Measurements from ENCODE around the gene VPS11. TPM values are rescaled to one million over a fixed set of nuclear protein-coding genes. Genes with fewer than 3 reads are reported as not detected.

VPS11 gene
- total and polyA plus RNA-seq, 5 experiments from 2014 or later: 43.2 to 68.0 (median 58.4) TPM

GRCh38 chr11:119085437-119085847, 17.8 kb downstream of the VPS11 start:
- DNase-seq (peak in 2 of 10 donors; percentile 27), ATAC-seq (peak in 1 of 2 donors; percentile 9)
- Mint-ChIP-seq H3K4me3 (peak overlapping the region; percentile 87 to 97 (median 94)), H3K9me3 (no peaks in the 10 kb centered on the region), H3K36me3 (peaks cover 0 to 21% (median 7%) of the 10 kb centered on the region in 3 donors), H3K27me3 (no peaks in the 10 kb centered on the region), H3K4me1 (peaks cover 5 to 34% (median 25%) of the 10 kb centered on the region in 4 donors), H3K27ac (peak overlapping the region; percentile 90 to 97 (median 96))
- POLR2A ChIA-PET: interaction anchor here (0.6 to 3.3 kb wide), 24 partner anchors 9 to 1150 kb away, joined by 3 to 41 read pairs (median 5); partner anchors contain the start of genes C2CD2L, CENATAC, DPAGT1 and HINFP

GRCh38 chr11:119087123-119087522, 19.5 kb downstream of the VPS11 start:
- Mint-ChIP-seq H3K4me1 (peaks cover 5 to 36% (median 25%) of the 10 kb centered on the region in 4 donors), H3K4me3 (peak overlapping the region in 2 of 10 donors; percentile 32 to 33)
- DNase-seq: no peak

GRCh38 chr11:119087747-119088241, 20.2 kb downstream of the VPS11 start:
- H3K4me1 Mint-ChIP-seq: peaks cover 8 to 43% (median 27%) of the 10 kb centered on the region in 4 donors
- H3K36me3 Mint-ChIP-seq: peaks cover 0 to 6% (median 4%) of the 10 kb centered on the region in 3 donors
- no peaks in the 10 kb centered on the region for H3K9me3 Mint-ChIP-seq
- POLR2A ChIA-PET: interaction anchor here (0.5 to 1.0 kb wide), 2 partner anchors 20 to 82 kb away, joined by 3 read pairs; no protein-coding TSS in a partner anchor
- no peaks in the 10 kb centered on the region for H3K27me3 Mint-ChIP-seq
- peak overlapping the region in 2 of 10 donors; percentile 27 to 79 for H3K27ac Mint-ChIP-seq
- ATAC-seq (no peak), DNase-seq (no peak)
- no peak overlapping the region for H3K4me3 Mint-ChIP-seq

More at GRCh38 chr11:119087123-119087522, 19.5 kb downstream of the VPS11 start:
- Mint-ChIP-seq H3K27me3 (no peaks in the 10 kb centered on the region), H3K27ac (peak overlapping the region in 1 of 10 donors; percentile 55), H3K9me3 (no peaks in the 10 kb centered on the region), H3K36me3 (peaks cover 0 to 7% (median 4%) of the 10 kb centered on the region in 3 donors)
- ATAC-seq: no peak
- POLR2A ChIA-PET: interaction anchor here (0.7 to 2.6 kb wide), 3 partner anchors 12 to 28 kb away, joined by 3 to 18 read pairs (median 3); no protein-coding TSS in a partner anchor

GRCh38 chr11:119088406-119088805, 20.8 kb downstream of the VPS11 start:
- Mint-ChIP-seq H3K36me3 (peaks cover 0 to 6% (median 4%) of the 10 kb centered on the region in 3 donors), H3K4me3 (no peak overlapping the region), H3K27ac (peak overlapping the region in 2 of 10 donors; percentile 6 to 8), H3K27me3 (no peaks in the 10 kb centered on the region), H3K9me3 (no peaks in the 10 kb centered on the region), H3K4me1 (peaks cover 10 to 48% (median 31%) of the 10 kb centered on the region in 4 donors)
- no peak for DNase-seq
- POLR2A ChIA-PET: interaction anchor here (0.5 to 1.5 kb wide), 2 partner anchors 14 to 82 kb away, joined by 3 to 4 read pairs; no protein-coding TSS in a partner anchor
- no peak for ATAC-seq

GRCh38 chr11:119089319-119089718, 21.7 kb downstream of the VPS11 start:
- Mint-ChIP-seq H3K4me3 (no peak overlapping the region), H3K4me1 (peaks cover 10 to 53% (median 38%) of the 10 kb centered on the region in 4 donors), H3K9me3 (no peaks in the 10 kb centered on the region), H3K27me3 (no peaks in the 10 kb centered on the region), H3K27ac (no peak overlapping the region), H3K36me3 (peaks cover 0 to 6% (median 4%) of the 10 kb centered on the region in 3 donors)
- DNase-seq (no peak), ATAC-seq (no peak)
- POLR2A ChIA-PET: interaction anchor here (1.4 to 1.5 kb wide), 2 partner anchors 13 to 117 kb away, joined by 3 to 4 read pairs; partner anchors contain the start of gene CBL

- H3K4me1 Mint-ChIP-seq: peaks cover 13 to 41% (median 32%) of the 10 kb centered on the region in 4 donors
- no peak for ATAC-seq
- H3K4me3 Mint-ChIP-seq: no peak overlapping the region
- peaks cover 0 to 6% (median 4%) of the 10 kb centered on the region in 3 donors for H3K36me3 Mint-ChIP-seq
- no peaks in the 10 kb centered on the region for H3K9me3 Mint-ChIP-seq
- no peak for DNase-seq
- H3K27ac Mint-ChIP-seq: peak overlapping the region in 1 of 10 donors; percentile 54
- POLR2A ChIA-PET: interaction anchor here (0.6 to 1.2 kb wide), 5 partner anchors 11 to 61 kb away, joined by 3 to 4 read pairs (median 3); partner anchors contain the start of genes DPAGT1, HINFP, SLC37A4 and VPS11
- H3K27me3 Mint-ChIP-seq: peaks cover 0 to 3% (median 0%) of the 10 kb centered on the region in 5 donors
Measured at GRCh38 chr11:119091178-119091577, 23.6 kb downstream of the VPS11 start.

GRCh38 chr11:119091966-119092879, 24.6 kb downstream of the VPS11 start:
- no peaks in the 10 kb centered on the region for H3K9me3 Mint-ChIP-seq
- ATAC-seq: no peak
- H3K27me3 Mint-ChIP-seq: peaks cover 0 to 3% (median 0%) of the 10 kb centered on the region in 5 donors
- no peak for DNase-seq
- H3K4me3 Mint-ChIP-seq: peak overlapping the region in 6 of 10 donors; percentile 22 to 55 (median 46)
- H3K27ac Mint-ChIP-seq: peak overlapping the region in 5 of 10 donors; percentile 27 to 79 (median 47)
- POLR2A ChIA-PET: interaction anchor here (0.5 to 1.3 kb wide), 6 partner anchors 10 to 25 kb away, joined by 3 to 6 read pairs (median 4); partner anchors contain the start of genes DPAGT1 and VPS11
- H3K36me3 Mint-ChIP-seq: peaks cover 0 to 12% (median 4%) of the 10 kb centered on the region in 3 donors
- peaks cover 18 to 39% (median 33%) of the 10 kb centered on the region in 4 donors for H3K4me1 Mint-ChIP-seq

- peaks cover 0 to 21% (median 10%) of the 10 kb centered on the region in 3 donors for H3K36me3 Mint-ChIP-seq
- POLR2A ChIA-PET: interaction anchor here (0.5 to 7.1 kb wide), 12 partner anchors 8 to 113 kb away, joined by 3 to 79 read pairs (median 11); partner anchors contain the start of genes C2CD2L, CBL, DPAGT1 and HINFP
- peaks cover 18 to 31% (median 27%) of the 10 kb centered on the region in 4 donors for H3K4me1 Mint-ChIP-seq
- ATAC-seq (no peak), DNase-seq (no peak)
- H3K27ac Mint-ChIP-seq: peak overlapping the region; percentile 9 to 97 (median 86)
- H3K27me3 Mint-ChIP-seq: peaks cover 0 to 3% (median 0%) of the 10 kb centered on the region in 5 donors
- H3K9me3 Mint-ChIP-seq: no peaks in the 10 kb centered on the region
- peak overlapping the region; percentile 84 to 95 (median 89) for H3K4me3 Mint-ChIP-seq
Measured at GRCh38 chr11:119092880-119093842, 25.5 kb downstream of the VPS11 start.

GRCh38 chr11:119093942-119094815, 26.6 kb downstream of the VPS11 start:
- peak in 7 of 10 donors; percentile 30 to 68 (median 45) for DNase-seq
- Mint-ChIP-seq H3K9me3 (no peaks in the 10 kb centered on the region), H3K4me1 (peaks cover 21 to 36% (median 30%) of the 10 kb centered on the region in 4 donors), H3K27ac (peak overlapping the region; percentile 77 to 97 (median 93)), H3K36me3 (peaks cover 0 to 31% (median 14%) of the 10 kb centered on the region in 3 donors), H3K27me3 (peaks cover 0 to 3% (median 0%) of the 10 kb centered on the region in 5 donors), H3K4me3 (peak overlapping the region; percentile 89 to 95 (median 92))
- ATAC-seq: peak; percentile 0 to 21
- POLR2A ChIA-PET: interaction anchor here (0.6 to 7.1 kb wide), 30 partner anchors 8 to 691 kb away, joined by 3 to 79 read pairs (median 5); partner anchors contain the start of genes C2CD2L, CBL, CENATAC and DPAGT1

- peak overlapping the region; percentile 79 to 98 (median 93) for H3K27ac Mint-ChIP-seq
- peaks cover 0 to 31% (median 14%) of the 10 kb centered on the region in 3 donors for H3K36me3 Mint-ChIP-seq
- POLR2A ChIA-PET: interaction anchor here (0.6 to 7.1 kb wide), 29 partner anchors 10 to 692 kb away, joined by 3 to 79 read pairs (median 5); partner anchors contain the start of genes C2CD2L, CBL, CENATAC and HINFP
- peaks cover 21 to 37% (median 32%) of the 10 kb centered on the region in 4 donors for H3K4me1 Mint-ChIP-seq
- H3K4me3 Mint-ChIP-seq: peak overlapping the region; percentile 89 to 95 (median 92)
- DNase-seq: peak in 3 of 10 donors; percentile 49 to 63 (median 53)
- no peaks in the 10 kb centered on the region for H3K9me3 Mint-ChIP-seq
- H3K27me3 Mint-ChIP-seq: peaks cover 0 to 3% (median 0%) of the 10 kb centered on the region in 5 donors
- peak; percentile 23 to 46 for ATAC-seq
Measured at GRCh38 chr11:119094816-119095065, 27.1 kb downstream of the VPS11 start.
